WTC11 (cell line): ENCODE data around the gene ZFR. TPM values are rescaled to one million over a fixed set of nuclear protein-coding genes. Genes with fewer than 3 reads are reported as not detected.

Source experiments
- ATAC-seq: fragments of 200-7000 bp; cut with Tn5 transposase; 2 replicates; pipeline ENCODE4 v1.10.0; 2021; ENCODE audit warnings: mild to moderate bottlenecking, moderate library complexity
- CTCF ChIA-PET: fragments of 300-600 bp; sonication (Branson Sonifier 250); formaldehyde crosslinking; loops from one replicate; lab custom pipeline; 2021; ENCODE audit warnings: antibody characterized with exemption; lab: Charles Lee
- POLR2A ChIA-PET: fragments of 350-600 bp; sonication (Branson Sonifier 250); formaldehyde crosslinking; loops from one replicate; lab custom pipeline; 2021; ENCODE audit warnings: antibody characterized with exemption; lab: Charles Lee
- DNase-seq: peaks from one replicate; pipeline ENCODE4 v3.0.0; 2021; ENCODE audit warnings: low spot score
- H3K27ac Mint-ChIP-seq: 2 replicates; pipeline ENCODE4 v1.8.0; 2021; ENCODE audit warnings: mixed read lengths
- H3K27me3 Mint-ChIP-seq: 2 replicates; pipeline ENCODE4 v1.8.0; 2021; ENCODE audit warnings: low read depth, mild to moderate bottlenecking, moderate library complexity, mixed read lengths
- H3K36me3 Mint-ChIP-seq: 2 replicates; pipeline ENCODE4 v1.8.0; 2021; ENCODE audit warnings: mixed read lengths
- H3K4me1 Mint-ChIP-seq: 2 replicates; pipeline ENCODE4 v1.8.0; 2022; ENCODE audit warnings: mixed read lengths
- H3K4me3 Mint-ChIP-seq: 2 replicates; pipeline ENCODE4 v1.8.0; 2021; ENCODE audit warnings: mild to moderate bottlenecking, moderate library complexity, mixed read lengths
- H3K9me3 Mint-ChIP-seq: 2 replicates; pipeline ENCODE4 v1.8.0; 2021; ENCODE audit warnings: mixed read lengths
- AR ChIP-seq: fragments of 250-450 bp; sonication (Bioruptor Pico); IDR thresholded peaks from 2 replicates; pipeline ENCODE4 v1.9.0; 2021; ENCODE audit warnings: mild to moderate bottlenecking
- CREM ChIP-seq: sonication (generic); formaldehyde crosslinking; IDR thresholded peaks from 2 replicates; pipeline ENCODE4 v1.8.1; 2022; ENCODE audit warnings: mild to moderate bottlenecking, missing genetic modification reagents, moderate library complexity
- E2F1 ChIP-seq: sonication (generic); formaldehyde crosslinking; IDR thresholded peaks from 2 replicates; pipeline ENCODE4 v1.8.0; 2022; ENCODE audit warnings: mild to moderate bottlenecking, missing genetic modification reagents
- ERG ChIP-seq: fragments of 250-450 bp; sonication (Bioruptor Pico); IDR thresholded peaks from 2 replicates; pipeline ENCODE4 v1.8.0; 2021; ENCODE audit warnings: mild to moderate bottlenecking
- FOXJ3 ChIP-seq: sonication (generic); formaldehyde crosslinking; IDR thresholded peaks from 2 replicates; pipeline ENCODE4 v1.9.0; 2021; ENCODE audit warnings: missing genetic modification reagents, mild to moderate bottlenecking, borderline replicate concordance
- GABPB1 ChIP-seq: sonication (generic); formaldehyde crosslinking; IDR thresholded peaks from 2 replicates; pipeline ENCODE4 v1.8.1; 2023; ENCODE audit warnings: mild to moderate bottlenecking, missing genetic modification reagents
- GTF2I ChIP-seq: fragments of 250-450 bp; sonication (Bioruptor Pico); conservative IDR thresholded peaks from 2 replicates; pipeline ENCODE4 v1.4.0; 2021; ENCODE audit warnings: mild to moderate bottlenecking
- PRRX2 ChIP-seq: fragments of 250-450 bp; sonication (Bioruptor Pico); IDR thresholded peaks from 2 replicates; pipeline ENCODE4 v1.8.0; 2021; ENCODE audit warnings: mild to moderate bottlenecking
- RELA ChIP-seq: sonication (generic); formaldehyde crosslinking; IDR thresholded peaks from 2 replicates; pipeline ENCODE4 v1.8.1; 2022; ENCODE audit warnings: missing genetic modification reagents, mild to moderate bottlenecking, borderline replicate concordance
- RORB ChIP-seq: fragments of 250-450 bp; sonication (Bioruptor Pico); IDR thresholded peaks from 2 replicates; pipeline ENCODE4 v1.9.0; 2021; ENCODE audit warnings: mild to moderate bottlenecking
- TP53 ChIP-seq: sonication (generic); formaldehyde crosslinking; IDR thresholded peaks from 2 replicates; pipeline ENCODE4 v1.8.1; 2023; ENCODE audit warnings: mild to moderate bottlenecking, missing genetic modification reagents
- ZNF121 ChIP-seq: sonication (generic); formaldehyde crosslinking; IDR thresholded peaks from 2 replicates; pipeline ENCODE4 v1.8.0; 2023; ENCODE audit warnings: missing genetic modification reagents
- ZNF232 ChIP-seq: sonication (generic); formaldehyde crosslinking; IDR thresholded peaks from 2 replicates; pipeline ENCODE4 v1.8.0; 2022; ENCODE audit warnings: mild to moderate bottlenecking, missing genetic modification reagents
- ZNF532 ChIP-seq: fragments of 250-450 bp; sonication (Bioruptor Pico); IDR thresholded peaks from 2 replicates; pipeline ENCODE4 v1.9.0; 2021; ENCODE audit warnings: mild to moderate bottlenecking, borderline replicate concordance
- total RNA-seq: library from RNA; stranded (reverse); gene quantifications from 3 replicates; pipeline ENCODE4 v1.2.3, GENCODE V29; 2021

Gene ZFR
- total RNA-seq, 1 experiment from 2014 or later: 64.5 TPM

- no peak for TF ChIP-seq ZNF532 (CRISPR knock-in tag)
- no peak for TF ChIP-seq ERG (CRISPR knock-in tag)
- no peak for TF ChIP-seq CREM (CRISPR knock-in tag)
- no peak for TF ChIP-seq ZNF232 (CRISPR knock-in tag)
Measured at GRCh38 chr5:32331217-32331934, 113.2 kb downstream of the ZFR start (continued).

- ChIA-PET CTCF (interaction anchor here (0.6 to 3.8 kb wide), 11 partner anchors 9 to 299 kb away, joined by 3 to 49 read pairs (median 6); no protein-coding TSS in a partner anchor), POLR2A (interaction anchor here (0.5 to 0.7 kb wide), 3 partner anchors 24 to 1230 kb away, joined by 3 to 4 read pairs (median 3); no protein-coding TSS in a partner anchor)
- Mint-ChIP-seq H3K4me3 (no peak overlapping the region), H3K27ac (no peak overlapping the region), H3K4me1 (peaks cover 11% of the 10 kb centered on the region), H3K9me3 (peaks cover 19% of the 10 kb centered on the region), H3K36me3 (peaks cover 12% of the 10 kb centered on the region), H3K27me3 (peaks cover 3% of the 10 kb centered on the region; the same call in 1 of the 2 replicates)
- no peak for ATAC-seq
- no peak for TF ChIP-seq RELA (CRISPR knock-in tag)
- no peak for TF ChIP-seq E2F1 (CRISPR knock-in tag)
- TF ChIP-seq ZNF121: no peak
- TF ChIP-seq ZNF532 (CRISPR knock-in tag): no peak
- TF ChIP-seq FOXJ3: no peak
- TF ChIP-seq GTF2I: no peak
- TF ChIP-seq GABPB1: no peak
- no peak for TF ChIP-seq PRRX2 (CRISPR knock-in tag)
- no peak for TF ChIP-seq TP53
- TF ChIP-seq AR: no peak
- TF ChIP-seq RORB: no peak
- DNase-seq: no peak
Measured at GRCh38 chr5:32330126-32330971, 114.2 kb downstream of the ZFR start.
